HCT116 (cell line): Measurements from ENCODE around the gene OXCT2. TPM values are rescaled to one million over a fixed set of nuclear protein-coding genes. Genes with fewer than 3 reads are reported as not detected.
A peak's percentile ranks its signal among the peaks of the same experiment; 100 is the strongest.

Experiments used
- ATAC-seq: fragments of 200-7000 bp; cut with Tn5 transposase; 2 replicates; pipeline ENCODE4 v1.9.1; 2020; ENCODE audit warnings: mild to moderate bottlenecking, moderate library complexity
- BruUV-seq: library from RNA; stranded (reverse); fragments of 400-500 nt; replicated peaks from 2 replicates; lab custom pipeline; 2021; lab: Mats Ljungman, UMichigan
- CTCF ChIA-PET: fragments of 300-600 bp; sonication (Branson Sonifier 250); formaldehyde crosslinking; loops from one replicate; lab custom pipeline; 2021; ENCODE audit warnings: antibody characterized with exemption; lab: Charles Lee
- POLR2A ChIA-PET: fragments of 300-600, 350-600 bp; sonication (Branson Sonifier 250); formaldehyde crosslinking; loops from one replicate; lab custom pipeline; 2021; ENCODE audit warnings: antibody characterized with exemption; lab: Charles Lee
- RAD21 ChIA-PET, 2 experiments: fragments of 300-600 bp; sonication (Branson Sonifier 250); formaldehyde crosslinking; loops; one replicate each; lab custom pipeline; 2023; ENCODE audit warnings: low total read pairs in 2 of 2; ENCODE audit not compliant: uncharacterized antibody in 2 of 2, unreplicated experiment in 2 of 2, low non-redundant PET in 1 of 2; lab: Charles Lee
- DNase-seq: peaks from one replicate; pipeline ENCODE4 v3.0.0-alpha.2; 2010; ENCODE audit warnings: low read depth, low spot score
- H2AFZ ChIP-seq: fragments of 200-600 bp; shearing (Covaris generic), sonication (generic); 2 replicates; pipeline ENCODE4 v1.6.1; 2017; ENCODE audit warnings: low read depth, mixed run types, mixed read lengths, antibody characterized with exemption, low read length; ENCODE audit not compliant: poor library complexity, severe bottlenecking
- H3K27ac ChIP-seq: 2 replicates; pipeline ENCODE4 v1.5.1; 2012; ENCODE audit warnings: low read depth, low read length
- H3K27me3 ChIP-seq: fragments of 200-600 bp; sonication (generic); 2 replicates; pipeline ENCODE4 v1.6.1; 2016; ENCODE audit warnings: mixed run types, low read length, mixed read lengths; ENCODE audit not compliant: insufficient read depth
- H3K36me3 ChIP-seq, 2 experiments: fragments of 200-500 bp in 1 of 2; fragments of 200-600 bp in 1 of 2; sonication (Bioruptor generic) in 1 of 2; sonication (generic) in 1 of 2; 2 replicates each; pipeline versions ENCODE4 v1.5.1 to v1.6.1; 2014 to 2016; ENCODE audit warnings: low read length in 2 of 2, inconsistent platforms in 1 of 2, mixed read lengths in 1 of 2, mixed run types in 1 of 2; ENCODE audit not compliant: insufficient read depth in 2 of 2, control insufficient read depth in 1 of 2
- H3K4me1 ChIP-seq, 2 experiments: fragments of 200-600 bp in 1 of 2; sonication (generic) in 1 of 2; 2 replicates each; pipeline versions ENCODE4 v1.5.1 to v1.6.1; 2012 to 2017; ENCODE audit warnings: low read length in 2 of 2, inconsistent platforms in 1 of 2, mild to moderate bottlenecking in 1 of 2, mixed read lengths in 1 of 2, mixed run types in 1 of 2, moderate library complexity in 1 of 2; ENCODE audit not compliant: insufficient read depth in 2 of 2, control insufficient read depth in 1 of 2
- H3K4me2 ChIP-seq: fragments of 200-600 bp; sonication (generic); 2 replicates; pipeline ENCODE4 v1.6.1; 2017; ENCODE audit warnings: mixed run types, low read length, mixed read lengths
- H3K4me3 ChIP-seq, 2 experiments: fragments of 200-600 bp in 1 of 2; sonication (generic) in 1 of 2; replicated peaks in 1 of 2; 2 replicates each; pipeline ENCODE4 v1.5.1; 2011 to 2016; ENCODE audit warnings: low read length in 2 of 2, control low read depth in 1 of 2, low read depth in 1 of 2, mild to moderate bottlenecking in 1 of 2, mixed read lengths in 1 of 2, mixed run types in 1 of 2
- H3K79me2 ChIP-seq: fragments of 200-600 bp; sonication (generic); 2 replicates; pipeline ENCODE4 v1.6.1; 2017; ENCODE audit warnings: mild to moderate bottlenecking, mixed run types, low read length, moderate library complexity, mixed read lengths; ENCODE audit not compliant: insufficient read depth
- H3K9ac ChIP-seq: fragments of 200-600 bp; sonication (generic); 2 replicates; pipeline ENCODE4 v1.6.1; 2016; ENCODE audit warnings: low read length, mixed read lengths
- H3K9me2 ChIP-seq: fragments of 200-600 bp; sonication (generic), shearing (Covaris generic); 2 replicates; pipeline ENCODE4 v1.6.1; 2017; ENCODE audit warnings: mixed run types, mild to moderate bottlenecking, moderate library complexity; ENCODE audit not compliant: insufficient read depth
- H3K9me3 ChIP-seq, 2 experiments: fragments of 200-500 bp in 1 of 2; fragments of 200-600 bp in 1 of 2; sonication (Bioruptor generic) in 1 of 2; sonication (generic) in 1 of 2; 2 replicates each; pipeline ENCODE4 v1.6.1; 2014 to 2017; ENCODE audit warnings: low read length in 2 of 2, mixed read lengths in 2 of 2, inconsistent platforms in 1 of 2, low read depth in 1 of 2, mild to moderate bottlenecking in 1 of 2, mixed run types in 1 of 2, moderate library complexity in 1 of 2; ENCODE audit not compliant: control insufficient read depth in 1 of 2, insufficient read depth in 1 of 2
- H4K20me1 ChIP-seq: fragments of 200-600 bp; sonication (generic), shearing (Covaris generic); 2 replicates; pipeline ENCODE4 v1.6.1; 2017; ENCODE audit warnings: mixed run types, mild to moderate bottlenecking, moderate library complexity; ENCODE audit not compliant: insufficient read depth
- ATF3 ChIP-seq: IDR thresholded peaks from 2 replicates; pipeline ENCODE4 v1.6.1; 2012
- CBX3 ChIP-seq: IDR thresholded peaks from 2 replicates; pipeline ENCODE4 v1.6.1; 2012; ENCODE audit warnings: low read depth
- CEBPB ChIP-seq: IDR thresholded peaks from 2 replicates; pipeline ENCODE4 v1.6.1; 2012; ENCODE audit warnings: low read depth
- CTCF ChIP-seq, 3 experiments: fragments of 200-600 bp in 1 of 3; sonication (generic) in 1 of 3; IDR thresholded peaks in 2 of 3; conservative IDR thresholded peaks in 1 of 3; 2 replicates each; pipeline ENCODE4 v1.5.1; 2012 to 2017; ENCODE audit warnings: low read depth in 2 of 3, low read length in 2 of 3, antibody characterized with exemption in 1 of 3, borderline replicate concordance in 1 of 3, control low read depth in 1 of 3, mild to moderate bottlenecking in 1 of 3, mixed read lengths in 1 of 3, mixed run types in 1 of 3, moderate library complexity in 1 of 3; ENCODE audit not compliant: insufficient read depth in 1 of 3
- EGR1 ChIP-seq: IDR thresholded peaks from 2 replicates; pipeline ENCODE4 v1.6.1; 2012; ENCODE audit warnings: low read depth
- ELF1 ChIP-seq: IDR thresholded peaks from 2 replicates; pipeline ENCODE4 v1.6.1; 2012; ENCODE audit warnings: low read depth, borderline replicate concordance
- EZH2 ChIP-seq: fragments of 200-600 bp; sonication (generic); IDR thresholded peaks from 2 replicates; pipeline ENCODE4 v1.6.1; 2017; ENCODE audit warnings: antibody characterized with exemption, mixed run types
- EZH2phosphoT487 ChIP-seq: fragments of 200-600 bp; IDR thresholded peaks from 2 replicates; pipeline ENCODE4 v1.6.1; 2018; ENCODE audit warnings: antibody characterized with exemption, borderline replicate concordance
- JUND ChIP-seq: IDR thresholded peaks from 2 replicates; pipeline ENCODE4 v1.6.1; 2012
- MAX ChIP-seq: IDR thresholded peaks from 2 replicates; pipeline ENCODE4 v1.6.1; 2012
- POLR2A ChIP-seq: IDR thresholded peaks from 2 replicates; pipeline ENCODE4 v1.7.0; 2011; ENCODE audit warnings: borderline replicate concordance; ENCODE audit not compliant: insufficient read depth, insufficient read length; ENCODE audit errors: extremely low read depth
- RAD21 ChIP-seq: IDR thresholded peaks from 2 replicates; pipeline ENCODE4 v1.6.1; 2012; ENCODE audit warnings: low read depth, mild to moderate bottlenecking
- SP1 ChIP-seq: IDR thresholded peaks from 2 replicates; pipeline ENCODE4 v1.6.1; 2012; ENCODE audit warnings: low read depth
- YY1 ChIP-seq: IDR thresholded peaks from 2 replicates; pipeline ENCODE4 v1.6.1; 2011; ENCODE audit warnings: low read length, low read depth, moderate library complexity, mild to moderate bottlenecking; ENCODE audit not compliant: insufficient replicate concordance; ENCODE audit errors: extremely low read depth
- ZBTB33 ChIP-seq: IDR thresholded peaks from 2 replicates; pipeline ENCODE4 v1.6.1; 2011; ENCODE audit warnings: mild to moderate bottlenecking, low read length, moderate library complexity; ENCODE audit not compliant: insufficient replicate concordance; ENCODE audit errors: extremely low read depth
- ZFX ChIP-seq: fragments of 450-650 bp; IDR thresholded peaks from 2 replicates; pipeline ENCODE4 v1.6.1; 2017
- ZNF274 ChIP-seq: fragments of 200-500 bp; sonication (Bioruptor generic); IDR thresholded peaks from 2 replicates; pipeline ENCODE4 v1.6.1; 2014; ENCODE audit warnings: mild to moderate bottlenecking, low read depth, low read length, inconsistent platforms
- intact Hi-C: fragments of 100-400 bp; cut with micrococcal nuclease; formaldehyde crosslinking; loops from 2 replicates; pipeline ENCODE4 v1.10.0; 2022
- total RNA-seq: library from RNA; stranded (reverse); gene quantifications from one replicate; pipeline ENCODE4 v1.2.1, GENCODE V29; 2021; ENCODE audit not compliant: unreplicated experiment

OXCT2 gene
- total RNA-seq, 1 experiment from 2014 or later: 3.7 TPM

- no peak for TF ChIP-seq CTCF (IDR thresholded peaks at IDR 0.05 in 2 of 3, conservative IDR thresholded peaks at IDR 0.05 in 1 of 3; ENCODE audit: borderline replicate concordance in 1 of 3, insufficient read depth in 1 of 3, low read depth in 2 of 3, low read length in 2 of 3)
These were observed 32.4 kb downstream of the OXCT2 start, which contains the start of gene PPIE (continued) for GRCh38 chr1:39738622-39739366.

GRCh38 chr1:39737546-39738169 lies 33.5 kb downstream of the OXCT2 start:
- intact Hi-C loops: no loop called here
- Histone ChIP-seq H3K4me1 (peaks cover 7 to 18% of the 10 kb centered on the region in 2 experiments; a peak in 3 of 4 replicates), H3K36me3 (peaks cover 10 to 19% of the 10 kb centered on the region in 2 experiments), H3K9me3 (no peaks in the 10 kb centered on the region), H3K27me3 (peaks cover 5% of the 10 kb centered on the region; the same call in 1 of the 2 replicates), H4K20me1 (no peaks in the 10 kb centered on the region), H2AFZ (no peak overlapping the region), H3K9ac (no peak overlapping the region), H3K4me3 (no peak overlapping the region), H3K9me2 (no peaks in the 10 kb centered on the region), H3K27ac (no peak overlapping the region), H3K4me2 (peak overlapping the region; percentile 87; the same call in 1 of the 2 replicates), H3K79me2 (peaks cover 34% of the 10 kb centered on the region)
- RAD21 ChIA-PET: no interaction called here
- ATAC-seq (no peak), DNase-seq (no peak)
- BruUV-seq: no TSS peak
- CTCF ChIA-PET: interaction anchor here (3.4 kb wide), 1 partner anchor 79 kb away, joined by 11 read pairs; no protein-coding TSS in a partner anchor
- POLR2A ChIA-PET: no interaction called here
- no peak for TF ChIP-seq CTCF (IDR thresholded peaks at IDR 0.05 in 2 of 3, conservative IDR thresholded peaks at IDR 0.05 in 1 of 3; ENCODE audit: borderline replicate concordance in 1 of 3, insufficient read depth in 1 of 3, low read depth in 2 of 3, low read length in 2 of 3)
- no peak for TF ChIP-seq RAD21
- TF ChIP-seq YY1: no peak
- TF ChIP-seq EZH2: no peak
- no peak for TF ChIP-seq ZBTB33
- no peak for TF ChIP-seq ZFX
- TF ChIP-seq ELF1: no peak
- TF ChIP-seq CEBPB: no peak
- no peak for TF ChIP-seq EGR1
- no peak for TF ChIP-seq ZNF274
- TF ChIP-seq CBX3: no peak
- no peak for TF ChIP-seq JUND
- TF ChIP-seq MAX: no peak
- no peak for TF ChIP-seq POLR2A
- no peak for TF ChIP-seq EZH2phosphoT487
- no peak for TF ChIP-seq ATF3
- TF ChIP-seq SP1: no peak
